ENCODE measurements around the gene SEMA5A.

The SEMA5A gene

GRCh38 chr5:9533096-9533495 is 12.8 kb downstream of the SEMA5A start:
- peaks cover 9% of the 10 kb centered on the region for H3K4me1 ChIP-seq (ENCODE audit: insufficient read depth, low read length)
- H3K27me3 ChIP-seq (ENCODE audit: insufficient read depth, low read length) = no peaks in the 10 kb centered on the region
- no peaks in the 10 kb centered on the region for H3K9me3 ChIP-seq (ENCODE audit: insufficient read depth, low read depth, low read length)
- H3K36me3 ChIP-seq (ENCODE audit: insufficient read depth, low read depth, low read length) = no peaks in the 10 kb centered on the region
- no peak overlapping the region for H3K27ac ChIP-seq (ENCODE audit: low read length)
- no peak overlapping the region for H3K9ac ChIP-seq (ENCODE audit: low read depth, low read length)
- H3K4me3 ChIP-seq (ENCODE audit: low read length) = no peak overlapping the region

DNA sequence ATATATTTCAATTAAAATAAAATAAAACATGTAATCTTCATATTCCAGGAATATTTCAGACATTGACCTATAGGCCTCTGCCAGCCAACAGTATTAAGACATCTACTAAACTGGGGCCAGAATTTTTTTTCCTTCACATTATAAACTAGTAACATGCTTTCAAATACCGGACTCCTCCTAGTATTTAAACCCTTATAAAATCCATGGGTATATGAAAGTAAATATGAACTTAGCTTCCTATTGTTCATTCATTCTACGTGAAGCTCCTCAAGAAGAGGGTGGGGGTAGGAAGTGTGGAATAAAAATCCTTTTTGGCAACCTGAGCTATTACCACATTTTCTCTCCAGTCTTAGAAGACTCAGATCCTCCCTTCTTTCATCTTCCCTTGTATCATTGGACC is 16.4 kb downstream of the SEMA5A start:
- H3K36me3 ChIP-seq (ENCODE audit: insufficient read depth, low read depth, low read length) = no peaks in the 10 kb centered on the region
- peaks cover 6% of the 10 kb centered on the region for H3K4me1 ChIP-seq (ENCODE audit: insufficient read depth, low read length)
- no peak overlapping the region for H3K9ac ChIP-seq (ENCODE audit: low read depth, low read length)
- H3K4me3 ChIP-seq (ENCODE audit: low read length) = no peak overlapping the region
- H3K27me3 ChIP-seq (ENCODE audit: insufficient read depth, low read length) = no peaks in the 10 kb centered on the region
- no peaks in the 10 kb centered on the region for H3K9me3 ChIP-seq (ENCODE audit: insufficient read depth, low read depth, low read length)
- H3K27ac ChIP-seq (ENCODE audit: low read length) = no peak overlapping the region

GRCh38 chr5:9529041-9529480 is 16.8 kb downstream of the SEMA5A start:
- no peak overlapping the region for H3K27ac ChIP-seq (ENCODE audit: low read length)
- H3K27me3 ChIP-seq (ENCODE audit: insufficient read depth, low read length) = no peaks in the 10 kb centered on the region
- no peaks in the 10 kb centered on the region for H3K9me3 ChIP-seq (ENCODE audit: insufficient read depth, low read depth, low read length)
- no peak overlapping the region for H3K9ac ChIP-seq (ENCODE audit: low read depth, low read length)
- H3K4me3 ChIP-seq (ENCODE audit: low read length) = no peak overlapping the region
- H3K36me3 ChIP-seq (ENCODE audit: insufficient read depth, low read depth, low read length) = no peaks in the 10 kb centered on the region
- H3K4me1 ChIP-seq (ENCODE audit: insufficient read depth, low read length) = peaks cover 6% of the 10 kb centered on the region

GRCh38 chr5:9524941-9525340 is 20.9 kb downstream of the SEMA5A start:
- Histone ChIP-seq H3K9ac (ENCODE audit: low read depth, low read length) (no peak overlapping the region), H3K27ac (ENCODE audit: low read length) (no peak overlapping the region), H3K9me3 (ENCODE audit: insufficient read depth, low read depth, low read length) (no peaks in the 10 kb centered on the region), H3K36me3 (ENCODE audit: insufficient read depth, low read depth, low read length) (no peaks in the 10 kb centered on the region), H3K4me3 (ENCODE audit: low read length) (no peak overlapping the region), H3K4me1 (ENCODE audit: insufficient read depth, low read length) (no peaks in the 10 kb centered on the region), H3K27me3 (ENCODE audit: insufficient read depth, low read length) (no peaks in the 10 kb centered on the region)

- Histone ChIP-seq H3K9ac (ENCODE audit: low read depth, low read length) (no peak overlapping the region), H3K4me3 (ENCODE audit: low read length) (no peak overlapping the region), H3K9me3 (ENCODE audit: insufficient read depth, low read depth, low read length) (no peaks in the 10 kb centered on the region), H3K27me3 (ENCODE audit: insufficient read depth, low read length) (no peaks in the 10 kb centered on the region), H3K27ac (ENCODE audit: low read length) (no peak overlapping the region), H3K4me1 (ENCODE audit: insufficient read depth, low read length) (no peaks in the 10 kb centered on the region), H3K36me3 (ENCODE audit: insufficient read depth, low read depth, low read length) (no peaks in the 10 kb centered on the region)
Observed at GRCh38 chr5:9523090-9523823, 22.6 kb downstream of the SEMA5A start.

DNA sequence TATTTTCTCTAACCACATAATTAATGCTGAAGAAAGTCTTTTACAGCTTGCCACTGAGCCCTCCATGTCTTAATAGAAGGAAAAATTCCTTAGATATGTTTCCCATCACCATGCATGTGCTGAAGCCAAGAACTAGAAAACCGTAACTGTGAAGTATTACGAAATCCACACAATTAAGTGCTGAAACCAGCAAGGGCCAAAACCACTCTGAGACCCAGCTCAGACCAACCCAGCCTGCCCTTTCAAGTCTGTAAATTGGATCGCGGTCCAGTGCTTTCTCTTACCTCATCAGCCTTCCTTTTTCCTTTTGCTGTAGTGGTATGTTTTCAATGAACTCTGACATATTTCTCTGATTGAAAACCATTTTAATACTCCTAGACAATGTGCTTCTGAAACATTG is 26.3 kb downstream of the SEMA5A start:
- H3K4me1 ChIP-seq (ENCODE audit: insufficient read depth, low read length) = no peaks in the 10 kb centered on the region

GRCh38 chr5:9516591-9516990 is 29.3 kb downstream of the SEMA5A start:
- no peak overlapping the region for H3K27ac ChIP-seq (ENCODE audit: low read length)
- no peak overlapping the region for H3K9ac ChIP-seq (ENCODE audit: low read depth, low read length)
- no peak overlapping the region for H3K4me3 ChIP-seq (ENCODE audit: low read length)
- H3K4me1 ChIP-seq (ENCODE audit: insufficient read depth, low read length) = no peaks in the 10 kb centered on the region
- no peaks in the 10 kb centered on the region for H3K9me3 ChIP-seq (ENCODE audit: insufficient read depth, low read depth, low read length)
- no peaks in the 10 kb centered on the region for H3K36me3 ChIP-seq (ENCODE audit: insufficient read depth, low read depth, low read length)
- no peaks in the 10 kb centered on the region for H3K27me3 ChIP-seq (ENCODE audit: insufficient read depth, low read length)

More for the DNA sequence above, 26.3 kb downstream of the SEMA5A start:
- no peaks in the 10 kb centered on the region for H3K9me3 ChIP-seq (ENCODE audit: insufficient read depth, low read depth, low read length)
- H3K36me3 ChIP-seq (ENCODE audit: insufficient read depth, low read depth, low read length) = no peaks in the 10 kb centered on the region
- no peak overlapping the region for H3K27ac ChIP-seq (ENCODE audit: low read length)
- no peak overlapping the region for H3K4me3 ChIP-seq (ENCODE audit: low read length)
- no peak overlapping the region for H3K9ac ChIP-seq (ENCODE audit: low read depth, low read length)
- H3K27me3 ChIP-seq (ENCODE audit: insufficient read depth, low read length) = no peaks in the 10 kb centered on the region

- no peaks in the 10 kb centered on the region for H3K9me3 ChIP-seq (ENCODE audit: insufficient read depth, low read depth, low read length)
- H3K4me3 ChIP-seq (ENCODE audit: low read length) = no peak overlapping the region
- H3K27ac ChIP-seq (ENCODE audit: low read length) = no peak overlapping the region
- no peaks in the 10 kb centered on the region for H3K27me3 ChIP-seq (ENCODE audit: insufficient read depth, low read length)
- H3K36me3 ChIP-seq (ENCODE audit: insufficient read depth, low read depth, low read length) = no peaks in the 10 kb centered on the region
- no peak overlapping the region for H3K9ac ChIP-seq (ENCODE audit: low read depth, low read length)
- H3K4me1 ChIP-seq (ENCODE audit: insufficient read depth, low read length) = no peaks in the 10 kb centered on the region
Observed at GRCh38 chr5:9515436-9515835, 30.4 kb downstream of the SEMA5A start.

- Histone ChIP-seq H3K4me1 (ENCODE audit: insufficient read depth, low read length) (no peaks in the 10 kb centered on the region), H3K9ac (ENCODE audit: low read depth, low read length) (no peak overlapping the region), H3K36me3 (ENCODE audit: insufficient read depth, low read depth, low read length) (no peaks in the 10 kb centered on the region), H3K27me3 (ENCODE audit: insufficient read depth, low read length) (no peaks in the 10 kb centered on the region), H3K4me3 (ENCODE audit: low read length) (no peak overlapping the region), H3K9me3 (ENCODE audit: insufficient read depth, low read depth, low read length) (no peaks in the 10 kb centered on the region), H3K27ac (ENCODE audit: low read length) (no peak overlapping the region)
Observed at GRCh38 chr5:9514968-9515367, 30.9 kb downstream of the SEMA5A start.

DNA sequence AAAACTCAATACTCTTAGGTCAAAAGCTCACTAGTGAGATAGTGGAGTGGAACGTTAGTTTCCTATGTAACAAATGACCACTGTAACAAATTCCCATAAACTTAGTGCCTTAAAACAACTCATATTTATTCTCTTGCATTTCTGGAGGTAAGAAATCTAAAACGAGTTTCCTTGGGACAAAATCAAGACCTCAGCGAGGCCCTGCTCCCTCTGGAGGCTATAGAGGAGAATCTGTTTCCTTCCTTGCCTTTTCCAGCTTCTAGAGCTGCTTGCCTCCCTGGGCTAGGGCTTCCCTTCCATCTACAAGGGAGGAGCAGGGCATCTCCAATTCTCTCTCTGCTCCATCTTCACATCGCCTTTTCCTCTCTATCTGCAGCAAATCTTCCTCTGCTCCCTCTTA is 32.0 kb downstream of the SEMA5A start:
- Histone ChIP-seq H3K9me3 (ENCODE audit: insufficient read depth, low read depth, low read length) (no peaks in the 10 kb centered on the region), H3K27me3 (ENCODE audit: insufficient read depth, low read length) (no peaks in the 10 kb centered on the region), H3K9ac (ENCODE audit: low read depth, low read length) (no peak overlapping the region), H3K36me3 (ENCODE audit: insufficient read depth, low read depth, low read length) (no peaks in the 10 kb centered on the region), H3K4me3 (ENCODE audit: low read length) (no peak overlapping the region), H3K27ac (ENCODE audit: low read length) (no peak overlapping the region), H3K4me1 (ENCODE audit: insufficient read depth, low read length) (no peaks in the 10 kb centered on the region)

- Histone ChIP-seq H3K27ac (ENCODE audit: low read length) (no peak overlapping the region), H3K36me3 (ENCODE audit: insufficient read depth, low read depth, low read length) (no peaks in the 10 kb centered on the region), H3K4me1 (ENCODE audit: insufficient read depth, low read length) (no peaks in the 10 kb centered on the region), H3K9ac (ENCODE audit: low read depth, low read length) (no peak overlapping the region), H3K27me3 (ENCODE audit: insufficient read depth, low read length) (no peaks in the 10 kb centered on the region), H3K9me3 (ENCODE audit: insufficient read depth, low read depth, low read length) (no peaks in the 10 kb centered on the region), H3K4me3 (ENCODE audit: low read length) (no peak overlapping the region)
Observed at GRCh38 chr5:9512457-9512856, 33.4 kb downstream of the SEMA5A start.

GRCh38 chr5:9507974-9508373 is 37.9 kb downstream of the SEMA5A start:
- Histone ChIP-seq H3K9me3 (ENCODE audit: insufficient read depth, low read depth, low read length) (no peaks in the 10 kb centered on the region), H3K9ac (ENCODE audit: low read depth, low read length) (no peak overlapping the region), H3K36me3 (ENCODE audit: insufficient read depth, low read depth, low read length) (no peaks in the 10 kb centered on the region), H3K4me1 (ENCODE audit: insufficient read depth, low read length) (no peaks in the 10 kb centered on the region), H3K27me3 (ENCODE audit: insufficient read depth, low read length) (no peaks in the 10 kb centered on the region), H3K4me3 (ENCODE audit: low read length) (no peak overlapping the region), H3K27ac (ENCODE audit: low read length) (no peak overlapping the region)
